Chondrocyte (in vitro differentiated cells): ENCODE measurements around the gene KRTAP21-1. TPM values are rescaled to one million over a fixed set of nuclear protein-coding genes. Genes with fewer than 3 reads are reported as not detected.

Source experiments
- DNase-seq: peaks from one replicate; pipeline ENCODE4 v3.0.0; 2021; ENCODE audit warnings: mixed read lengths, low spot score
- H3K27ac Mint-ChIP-seq: one replicate; pipeline ENCODE4 v1.8.0; 2021; ENCODE audit warnings: mild to moderate bottlenecking, moderate library complexity, mixed read lengths; ENCODE audit not compliant: unreplicated experiment
- H3K27me3 Mint-ChIP-seq: 2 replicates; pipeline ENCODE4 v1.8.0; 2021; ENCODE audit warnings: low read depth, mixed read lengths
- H3K36me3 Mint-ChIP-seq: 2 replicates; pipeline ENCODE4 v1.8.0; 2021; ENCODE audit warnings: low read depth, mixed read lengths
- H3K4me1 Mint-ChIP-seq: 2 replicates; pipeline ENCODE4 v1.8.0; 2021; ENCODE audit warnings: low read depth, mild to moderate bottlenecking, mixed read lengths
- H3K4me3 Mint-ChIP-seq: one replicate; pipeline ENCODE4 v1.8.0; 2021; ENCODE audit warnings: mild to moderate bottlenecking, moderate library complexity, mixed read lengths; ENCODE audit not compliant: unreplicated experiment
- H3K9me3 Mint-ChIP-seq: 2 replicates; pipeline ENCODE4 v1.8.0; 2021; ENCODE audit warnings: low read depth, mixed read lengths
- CTCF ChIP-seq: fragments of 200-600 bp; sonication (generic); IDR thresholded peaks from 2 replicates; pipeline ENCODE4 v1.5.0; 2021; ENCODE audit warnings: antibody characterized with exemption, mild to moderate bottlenecking, moderate library complexity
- total RNA-seq: library from RNA; stranded (reverse); gene quantifications from 3 replicates; pipeline ENCODE4 v1.2.1, GENCODE V29; 2021

The KRTAP21-1 gene
- total RNA-seq, 1 donor from 2014 or later: not detected

DNA sequence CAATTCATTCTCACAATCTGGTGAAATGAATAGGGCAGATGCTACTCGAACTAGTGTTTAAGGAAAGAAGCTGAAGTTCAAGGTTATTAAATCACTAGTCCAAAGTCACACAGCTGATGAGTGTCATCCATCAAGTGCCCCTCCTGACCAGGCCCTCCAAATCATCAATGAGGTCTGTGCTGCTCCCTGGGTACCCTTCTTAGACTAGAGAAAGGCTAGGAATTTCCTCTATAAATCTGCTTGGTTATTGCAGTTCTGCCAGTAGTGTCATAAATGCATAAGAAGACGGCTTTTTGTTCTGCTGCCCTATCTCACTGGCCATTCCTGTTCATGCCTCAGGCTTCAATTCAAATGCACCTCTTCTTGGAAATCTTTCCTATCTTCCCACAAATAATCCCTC is 5.5 kb upstream of the KRTAP21-1 start:
- Mint-ChIP-seq H3K9me3 (peaks cover 10% of the 10 kb centered on the region), H3K27ac (no peak overlapping the region)

GRCh38 chr21:30758306-30758705 is 3.1 kb upstream of the KRTAP21-1 start:
- H3K27me3 Mint-ChIP-seq: no peaks in the 10 kb centered on the region
- H3K4me1 Mint-ChIP-seq: no peaks in the 10 kb centered on the region
- H3K9me3 Mint-ChIP-seq: peaks cover 7% of the 10 kb centered on the region
- DNase-seq: no peak
- no peak overlapping the region for H3K27ac Mint-ChIP-seq
- H3K36me3 Mint-ChIP-seq: no peaks in the 10 kb centered on the region
- H3K4me3 Mint-ChIP-seq: no peak overlapping the region
- no peak for TF ChIP-seq CTCF

More for the DNA sequence above, 5.5 kb upstream of the KRTAP21-1 start:
- no peak overlapping the region for H3K4me3 Mint-ChIP-seq
- no peak for TF ChIP-seq CTCF
- H3K4me1 Mint-ChIP-seq: no peaks in the 10 kb centered on the region
- DNase-seq: no peak
- H3K36me3 Mint-ChIP-seq: no peaks in the 10 kb centered on the region
- no peaks in the 10 kb centered on the region for H3K27me3 Mint-ChIP-seq

- no peaks in the 10 kb centered on the region for H3K27me3 Mint-ChIP-seq
- no peak for DNase-seq
- peaks cover 16% of the 10 kb centered on the region for H3K9me3 Mint-ChIP-seq
- no peak within 1 kb of the TSS for H3K27ac Mint-ChIP-seq
- H3K4me1 Mint-ChIP-seq: no peaks in the 10 kb centered on the region
- no peak for TF ChIP-seq CTCF
- no peaks in the 10 kb centered on the region for H3K36me3 Mint-ChIP-seq
- no peak within 1 kb of the TSS for H3K4me3 Mint-ChIP-seq
These were observed 8.1 kb downstream of the KRTAP21-1 start, which contains the start of gene KRTAP21-2 for GRCh38 chr21:30747159-30747558. Gene KRTAP21-2 (minus strand): TSS chr21:30747259. CDS start chr21:30747202, 57 bp downstream.

DNA sequence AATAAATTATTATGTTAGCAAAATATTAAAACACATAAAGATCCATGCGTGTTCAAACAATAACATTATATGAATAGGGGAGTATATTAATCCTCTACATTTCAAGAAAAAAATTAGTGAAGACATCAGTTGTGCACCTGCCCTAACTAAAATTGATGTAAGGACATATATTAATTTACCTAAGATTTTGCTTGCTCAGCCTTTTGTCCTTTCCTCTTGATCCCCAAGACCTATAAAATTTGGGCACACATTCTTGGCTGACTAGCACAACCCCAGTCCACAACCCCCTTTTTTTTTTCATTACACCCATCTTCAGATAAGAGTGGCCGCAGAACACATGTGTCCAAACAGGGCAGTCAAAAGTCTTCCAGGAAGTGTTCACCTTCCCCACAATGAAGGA is 14.8 kb downstream of the KRTAP21-1 start:
- peaks cover 3% of the 10 kb centered on the region for H3K9me3 Mint-ChIP-seq
- no peak overlapping the region for H3K27ac Mint-ChIP-seq
- H3K36me3 Mint-ChIP-seq: no peaks in the 10 kb centered on the region
- no peaks in the 10 kb centered on the region for H3K4me1 Mint-ChIP-seq
- no peak for DNase-seq
- TF ChIP-seq CTCF: no peak
- H3K4me3 Mint-ChIP-seq: no peak overlapping the region
- H3K27me3 Mint-ChIP-seq: no peaks in the 10 kb centered on the region

GRCh38 chr21:30733026-30733425 is 22.2 kb downstream of the KRTAP21-1 start:
- TF ChIP-seq CTCF: peak; percentile 38
- DNase-seq: no peak
- Mint-ChIP-seq H3K9me3 (peaks cover 12% of the 10 kb centered on the region), H3K4me1 (no peaks in the 10 kb centered on the region), H3K27ac (no peak overlapping the region), H3K27me3 (peaks cover 4% of the 10 kb centered on the region), H3K36me3 (no peaks in the 10 kb centered on the region), H3K4me3 (no peak overlapping the region)
